HL-60/S4 treated with retinoic acid at 250 ng/mL for 4 days and 3 days (cell line): ENCODE data around the gene TSHZ2.
"Not testable (repeated sequence)": the region's sequence is repeated elsewhere in the genome, so short reads cannot be mapped to it uniquely, and the experiment has no call there.

Experiments
- in situ Hi-C: fragments of 300-500 bp; cut with MboI; formaldehyde crosslinking; loops from 2 replicates; pipeline ENCODE4 v1.7.0; 2022; ENCODE audit warnings: low sequenced_read_pairs

The TSHZ2 gene

GRCh38 chr20:53438368-53438767 is 466.2 kb downstream of the TSHZ2 start:
- in situ Hi-C loops, result no loop called here

DNA sequence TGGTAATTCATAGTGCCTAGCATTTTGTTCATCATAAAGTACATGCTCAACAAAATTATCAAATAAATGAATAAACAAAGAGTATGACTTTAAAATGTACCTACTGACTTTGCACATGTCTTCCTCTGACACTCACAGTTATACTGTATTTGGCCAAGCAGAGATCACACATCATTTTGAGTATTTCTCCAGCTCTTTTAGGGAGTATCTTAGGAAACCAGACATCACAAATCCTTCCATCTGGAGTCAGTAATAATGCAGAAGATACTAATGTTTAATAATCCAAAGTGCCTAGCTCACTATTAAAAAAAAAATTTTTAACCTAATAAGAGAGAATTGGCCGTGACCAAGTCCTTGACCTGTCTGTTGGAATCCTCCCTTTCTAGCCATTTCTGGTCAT is 466.9 kb downstream of the TSHZ2 start:
- in situ Hi-C loops, result no loop called here

GRCh38 chr20:53439616-53440015 is 467.5 kb downstream of the TSHZ2 start:
- in situ Hi-C loops, result no loop called here

- in situ Hi-C loops, result no loop called here
Measured at GRCh38 chr20:53444401-53445149, 472.4 kb downstream of the TSHZ2 start.

DNA sequence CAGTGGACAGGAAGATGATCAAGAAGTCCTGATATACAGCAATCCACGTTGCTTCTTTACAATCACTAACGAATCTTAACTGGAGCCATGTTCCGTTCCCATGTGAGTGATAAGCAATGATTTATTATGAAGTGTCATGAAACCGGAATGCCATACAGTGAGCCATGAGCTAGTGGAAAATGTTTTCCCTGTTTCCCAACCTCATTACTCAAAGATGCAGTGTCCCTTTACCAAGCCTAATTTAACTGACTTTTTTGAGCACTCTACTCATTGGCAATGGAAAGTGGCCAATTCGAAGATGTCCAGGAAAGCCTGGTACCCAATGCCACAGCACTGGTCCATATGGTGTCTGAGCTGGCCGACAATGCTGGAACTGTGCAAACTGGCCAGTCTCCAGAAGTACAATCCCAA is 473.2 kb downstream of the TSHZ2 start:
- in situ Hi-C loops, result no loop called here

- in situ Hi-C loops, result no loop called here
Measured at GRCh38 chr20:53445932-53446331, 473.8 kb downstream of the TSHZ2 start.

DNA sequence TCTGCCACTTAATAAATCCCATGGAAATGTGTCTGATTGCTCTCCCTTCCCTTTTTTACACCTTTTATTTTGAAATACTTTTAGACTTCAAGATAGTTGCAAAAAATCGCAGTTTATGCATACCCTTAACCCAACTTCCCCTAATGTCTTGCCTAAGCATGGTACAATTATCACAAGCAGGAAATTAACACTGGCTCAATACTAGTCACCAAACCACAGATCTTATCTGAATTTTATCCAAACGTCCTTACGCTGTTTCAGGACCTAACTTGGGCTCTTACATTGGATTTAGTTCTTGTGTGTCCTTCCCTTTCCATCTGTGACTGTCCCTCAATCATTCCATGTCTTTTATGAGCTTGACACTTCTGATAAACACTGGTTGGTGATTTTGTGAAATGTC is 475.2 kb downstream of the TSHZ2 start:
- in situ Hi-C loops, result no loop called here

- in situ Hi-C loops, result no loop called here
Measured at GRCh38 chr20:53448426-53448825, 476.3 kb downstream of the TSHZ2 start.

- in situ Hi-C loops, result no loop called here
Measured at GRCh38 chr20:53448875-53449274, 476.7 kb downstream of the TSHZ2 start.

GRCh38 chr20:53453076-53453475 is 480.9 kb downstream of the TSHZ2 start:
- in situ Hi-C loops, result no loop called here

GRCh38 chr20:53454675-53455276 is 482.6 kb downstream of the TSHZ2 start:
- in situ Hi-C loops, result no loop called here

GRCh38 chr20:53463101-53463972 is 491.2 kb downstream of the TSHZ2 start:
- in situ Hi-C loops, result no loop called here

GRCh38 chr20:53466279-53466678 is 494.1 kb downstream of the TSHZ2 start:
- in situ Hi-C loops, result no loop called here

GRCh38 chr20:53468587-53468986 is 496.4 kb downstream of the TSHZ2 start:
- in situ Hi-C loops, result no loop called here

GRCh38 chr20:53472859-53473258 is 500.7 kb downstream of the TSHZ2 start:
- in situ Hi-C loops, result not testable (repeated sequence)

DNA sequence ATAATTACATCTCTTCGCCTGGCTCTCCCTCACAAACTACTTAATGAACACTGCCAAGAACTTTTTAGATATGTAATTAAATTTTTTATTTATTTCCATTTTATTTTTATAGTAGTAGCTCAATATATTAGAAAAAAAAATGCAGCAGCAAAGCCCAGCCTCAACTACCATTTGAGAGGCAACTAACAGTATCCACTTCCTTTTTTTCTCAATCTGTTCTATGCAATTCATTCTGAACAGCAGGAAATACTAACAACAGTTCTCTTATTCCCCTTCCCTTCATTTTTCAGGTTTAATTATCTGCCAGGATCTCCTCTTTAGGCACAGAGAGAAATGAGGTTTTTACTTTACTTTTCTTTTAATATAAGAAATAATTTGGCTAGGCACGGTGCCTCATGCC is 508.8 kb downstream of the TSHZ2 start:
- in situ Hi-C loops, result no loop called here

GRCh38 chr20:53487461-53488200 is 515.5 kb downstream of the TSHZ2 start:
- in situ Hi-C loops, result no loop called here

DNA sequence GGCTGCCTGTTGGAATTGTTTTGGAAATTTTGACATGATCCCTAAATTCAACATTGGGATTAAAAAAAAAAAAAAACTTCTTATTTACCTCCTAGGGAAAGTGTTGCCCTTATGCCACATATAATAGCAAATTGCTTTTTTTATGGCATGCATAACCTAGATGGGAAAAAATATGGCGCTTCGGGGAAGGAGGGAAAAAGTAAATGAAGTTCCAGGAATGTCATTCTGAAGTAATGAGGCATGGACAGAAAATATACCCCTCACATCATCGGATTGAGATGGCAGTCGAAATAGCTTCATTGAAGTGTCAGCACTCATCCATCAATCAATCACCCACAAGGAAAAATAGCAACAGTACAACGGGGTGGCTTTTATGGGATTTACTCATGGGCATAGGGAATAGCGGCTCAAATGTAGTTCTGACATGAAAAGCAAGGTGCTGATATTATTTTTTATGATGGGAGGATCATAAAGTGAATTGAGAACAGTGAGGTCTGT is 516.7 kb downstream of the TSHZ2 start:
- in situ Hi-C loops, result no loop called here

GRCh38 chr20:53489528-53489927 is 517.4 kb downstream of the TSHZ2 start:
- in situ Hi-C loops, result no loop called here

GRCh38 chr20:53490620-53491019 is 518.5 kb downstream of the TSHZ2 start:
- in situ Hi-C loops, result no loop called here

DNA sequence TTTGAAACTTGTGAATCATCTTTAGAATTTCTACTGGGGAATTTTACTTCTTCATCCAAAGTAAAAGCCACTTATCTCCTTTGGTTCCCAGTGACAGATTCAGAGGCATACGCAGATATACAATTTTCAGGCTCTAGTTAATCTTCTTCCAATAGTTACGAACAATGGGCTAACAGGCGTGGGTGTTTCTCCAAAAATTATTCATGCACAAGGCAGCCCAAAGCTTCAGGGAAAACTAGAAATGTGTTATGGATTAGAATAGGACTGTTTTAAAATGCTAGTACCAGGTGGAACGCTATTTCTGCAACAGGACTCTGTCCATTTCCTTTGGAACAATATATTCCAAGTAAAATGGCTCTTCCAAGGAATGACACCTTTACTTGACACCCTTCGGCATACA is 519.3 kb downstream of the TSHZ2 start:
- in situ Hi-C loops, result no loop called here
